GM23338 (cell line): ENCODE results near the gene PIP4K2B.

Experiments used
- CREB1 ChIP-seq: fragments of 250-450 bp; sonication (Bioruptor Pico); IDR thresholded peaks from 2 replicates; pipeline ENCODE4 v1.5.0; 2020; ENCODE audit warnings: low read depth, mild to moderate bottlenecking, moderate library complexity
- CTCF ChIP-seq, 2 experiments: fragments of 200-600 bp in 1 of 2; sonication (generic) in 1 of 2; conservative IDR thresholded peaks; 2 replicates each; pipeline versions ENCODE4 v1.5.1 to v1.6.1; 2016 to 2017; ENCODE audit warnings: antibody characterized with exemption in 2 of 2, low read depth in 2 of 2, mild to moderate bottlenecking in 2 of 2, moderate library complexity in 1 of 2
- EZH2 ChIP-seq: fragments of 200-600 bp; sonication (generic); IDR thresholded peaks from one replicate; pipeline ENCODE4 v1.8.0; 2017; ENCODE audit warnings: antibody characterized with exemption, mild to moderate bottlenecking, low read depth; ENCODE audit not compliant: unreplicated experiment
- EZH2phosphoT487 ChIP-seq: fragments of 200-600 bp; sonication (generic); IDR thresholded peaks from one replicate; pipeline ENCODE4 v1.8.1; 2018; ENCODE audit warnings: antibody characterized with exemption; ENCODE audit not compliant: unreplicated experiment
- JUNB ChIP-seq: IDR thresholded peaks from one replicate; pipeline ENCODE4 v1.6.1; 2016; ENCODE audit warnings: antibody characterized with exemption; ENCODE audit not compliant: unreplicated experiment
- POLR2AphosphoS5 ChIP-seq: IDR thresholded peaks from 2 replicates; pipeline ENCODE4 v1.6.1; 2016; ENCODE audit warnings: antibody characterized with exemption, low read depth
- REST ChIP-seq: IDR thresholded peaks from one replicate; pipeline ENCODE4 v1.6.1; 2018; ENCODE audit warnings: antibody characterized with exemption; ENCODE audit not compliant: unreplicated experiment
- ZNF114 ChIP-seq: fragments of 250-450 bp; sonication (Bioruptor Pico); IDR thresholded peaks from 2 replicates; pipeline ENCODE4 v1.5.0; 2020; ENCODE audit warnings: mild to moderate bottlenecking, moderate library complexity
- ZNF331 ChIP-seq: fragments of 250-450 bp; sonication (Bioruptor Pico); IDR thresholded peaks from 2 replicates; pipeline ENCODE4 v1.5.0; 2020; ENCODE audit warnings: low read depth, mild to moderate bottlenecking, moderate library complexity

GRCh38 chr17:38747463-38748148 lies 51.8 kb downstream of the PIP4K2B start:
- TF ChIP-seq CTCF (conservative IDR thresholded peaks at IDR 0.05; ENCODE audit: low read depth in 2 of 2) (peak in 1 of 2 experiments; percentile 40; a peak in 2 of 4 replicates), EZH2 (no peak), EZH2phosphoT487 (no peak), REST (no peak), ZNF114 (CRISPR knock-in tag) (no peak), ZNF331 (no peak), POLR2AphosphoS5 (no peak), CREB1 (no peak), JUNB (no peak)
